GM19238 (cell line): ENCODE measurements around the gene SLC25A14.
A peak's percentile ranks its signal among the peaks of the same experiment; 100 is the strongest.
"Not testable (repeated sequence)": the region's sequence is repeated elsewhere in the genome, so short reads cannot be mapped to it uniquely, and the experiment has no call there.

Experiments used
- DNase-seq: peaks from one replicate; pipeline ENCODE4 v3.0.0; 2011; ENCODE audit warnings: low spot score; ENCODE audit not compliant: insufficient read length

Gene SLC25A14

GRCh38 chrX:130339408-130340222, at the start of gene SLC25A14:
SLC25A14 (plus strand) TSS chrX:130339919; CDS start chrX:130340279, 360 bp downstream.
- DNase-seq, result peak; percentile 40

- DNase-seq, result no peak
Measured at GRCh38 chrX:130295519-130296296, 44.0 kb upstream of the SLC25A14 start.

GRCh38 chrX:130296297-130296678, 43.4 kb upstream of the SLC25A14 start:
- no peak for DNase-seq

- DNase-seq, result no peak
Measured at GRCh38 chrX:130296743-130297142, 43.0 kb upstream of the SLC25A14 start.

GRCh38 chrX:130299279-130300009, 40.3 kb upstream of the SLC25A14 start:
- DNase-seq, result no peak

GRCh38 chrX:130300010-130300282, 39.8 kb upstream of the SLC25A14 start:
- DNase-seq, result no peak

GRCh38 chrX:130301405-130301804, 38.3 kb upstream of the SLC25A14 start:
- DNase-seq, result no peak

- no peak for DNase-seq
Measured at GRCh38 chrX:130301977-130302376, 37.7 kb upstream of the SLC25A14 start.

GRCh38 chrX:130304587-130305368, 34.9 kb upstream of the SLC25A14 start:
- DNase-seq, result no peak

- DNase-seq, result not testable (repeated sequence)
Measured at GRCh38 chrX:130319886-130320285, 19.8 kb upstream of the SLC25A14 start.

- DNase-seq, result no peak
Measured at GRCh38 chrX:130321550-130321949, 18.2 kb upstream of the SLC25A14 start.

GRCh38 chrX:130330146-130330545, 9.6 kb upstream of the SLC25A14 start:
- DNase-seq, result no peak

- DNase-seq, result peak; percentile 27
Measured at GRCh38 chrX:130330706-130331105, 9.0 kb upstream of the SLC25A14 start.

GRCh38 chrX:130336531-130336930, 3.2 kb upstream of the SLC25A14 start:
- DNase-seq, result no peak

GRCh38 chrX:130338869-130339268, 850 bp upstream of the SLC25A14 start:
- DNase-seq, result not testable (repeated sequence)

- DNase-seq, result no peak
Measured at GRCh38 chrX:130340271-130340670, 552 bp downstream of the SLC25A14 start.

- no peak for DNase-seq
Measured at GRCh38 chrX:130343411-130343810, 3.7 kb downstream of the SLC25A14 start.

GRCh38 chrX:130347321-130347720, 7.6 kb downstream of the SLC25A14 start:
- no peak for DNase-seq

GRCh38 chrX:130351567-130351966, 11.8 kb downstream of the SLC25A14 start:
- DNase-seq, result no peak

GRCh38 chrX:130352050-130352449, 12.3 kb downstream of the SLC25A14 start:
- not testable (repeated sequence) for DNase-seq

GRCh38 chrX:130376077-130376476, 36.4 kb downstream of the SLC25A14 start:
- no peak for DNase-seq
